Stimulated activated CD4-positive, alpha-beta T cell treated with anti-CD3 and anti-CD28 coated beads, TNF-alpha, amount 100 ng/mL, for 4 hours (primary cell): Measurements from ENCODE around the gene ANKRD55.
A peak's percentile ranks its signal among the peaks of the same experiment; 100 is the strongest.
"Not testable (repeated sequence)": the region's sequence is repeated elsewhere in the genome, so short reads cannot be mapped to it uniquely, and the experiment has no call there.

ENCODE experiments used
- DNase-seq, 3 experiments: peaks; one replicate each; pipeline ENCODE4 v3.0.0-alpha.2; 2020; ENCODE audit warnings: low read depth in 3 of 3

The ANKRD55 gene

GRCh38 chr5:56233230-56233629 lies at the start of gene ANKRD55:
ANKRD55 (minus strand) TSS chr5:56233330; CDS start chr5:56232913, 417 bp downstream.
- no peak for DNase-seq

DNA sequence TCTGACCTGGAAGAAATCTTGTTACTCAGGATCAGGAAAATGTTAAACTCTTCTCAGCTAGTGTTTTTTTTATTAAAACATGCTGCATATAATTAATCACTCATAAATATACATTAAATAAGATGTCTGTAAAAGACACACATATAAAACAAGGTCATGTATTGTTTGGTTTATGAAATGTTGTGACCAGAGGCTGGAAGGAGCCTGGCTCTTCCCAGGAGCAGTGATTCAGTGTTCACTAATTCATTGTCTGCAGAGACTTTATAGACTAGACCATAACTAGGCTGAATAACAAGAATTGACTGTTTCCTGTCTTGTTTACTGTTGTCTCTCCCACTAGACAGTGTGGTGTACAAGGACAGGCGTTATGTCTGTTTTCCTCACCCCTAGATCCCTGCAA lies 49.1 kb upstream of the ANKRD55 start:
- DNase-seq, result no peak

DNA sequence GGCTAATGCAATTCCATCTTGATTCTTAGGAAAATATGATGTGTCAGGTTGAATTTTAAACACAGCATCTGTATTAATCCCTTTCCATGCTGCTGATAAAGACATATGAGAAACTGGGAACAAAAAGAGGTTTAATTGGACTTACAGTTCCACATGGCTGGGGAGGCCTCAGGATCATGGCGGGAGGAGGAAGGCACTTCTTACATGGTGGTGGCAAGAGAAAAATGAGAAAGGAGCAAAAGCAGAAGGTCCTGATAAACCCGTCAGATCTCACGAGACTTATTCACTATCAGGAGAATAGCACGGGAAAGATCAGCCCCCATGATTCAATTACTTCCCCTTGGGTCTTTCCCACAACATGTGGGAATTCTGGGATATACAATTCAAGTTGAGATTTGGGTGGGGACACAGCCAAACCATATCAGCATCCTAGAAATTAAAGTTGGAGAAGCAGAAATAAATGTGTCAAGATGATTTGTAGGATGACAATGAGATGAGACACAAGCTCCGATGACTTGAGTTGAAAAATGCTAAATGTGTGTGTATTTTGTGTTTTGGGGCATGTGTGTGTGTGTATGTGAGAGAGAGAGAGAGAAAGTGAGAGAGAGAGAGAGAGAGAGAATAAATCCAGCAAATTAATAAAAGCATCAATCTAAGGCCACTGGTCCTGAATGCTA lies 48.5 kb upstream of the ANKRD55 start:
- no peak for DNase-seq

DNA sequence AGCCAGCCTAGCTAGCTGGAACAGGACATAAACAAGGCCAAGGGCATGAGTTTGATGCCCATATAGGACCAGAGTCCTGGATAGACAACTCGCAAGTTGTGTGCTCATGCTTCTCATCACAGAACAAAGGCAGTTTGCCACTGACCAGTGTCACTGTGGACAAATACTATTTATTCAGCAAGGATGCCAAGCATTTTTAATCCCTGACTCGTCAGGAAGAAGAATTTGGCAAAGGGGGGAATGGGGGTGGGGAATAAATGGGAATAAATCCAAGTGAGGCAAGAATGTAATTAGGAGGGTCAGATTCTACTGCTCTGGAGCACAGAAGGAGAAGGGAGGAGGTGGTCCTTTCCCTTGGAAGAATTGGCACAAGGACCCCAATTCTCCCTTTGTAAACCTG lies 46.8 kb upstream of the ANKRD55 start:
- DNase-seq, result no peak

GRCh38 chr5:56279291-56279690 lies 46.2 kb upstream of the ANKRD55 start:
- DNase-seq, result no peak

DNA sequence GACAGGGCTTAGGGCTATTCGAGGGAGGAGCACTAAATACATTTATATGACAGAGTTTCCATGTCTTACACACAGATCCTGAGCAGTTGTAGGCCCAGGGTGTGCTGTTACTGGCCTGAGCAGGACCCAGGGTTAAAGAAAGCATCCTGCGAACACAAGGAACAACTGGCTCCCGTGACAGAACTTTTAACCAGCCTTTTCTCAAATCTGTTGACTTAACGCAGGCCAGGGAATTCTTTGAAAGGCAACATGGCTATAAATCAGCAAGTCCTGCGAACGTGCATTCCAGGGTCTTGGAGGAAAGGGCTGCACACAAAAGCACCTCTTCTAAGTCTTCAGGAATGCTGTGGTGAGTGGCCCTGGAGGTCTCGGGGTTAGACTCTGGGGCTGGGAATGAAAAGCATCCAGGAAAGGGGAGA lies 45.2 kb upstream of the ANKRD55 start:
- no peak for DNase-seq

DNA sequence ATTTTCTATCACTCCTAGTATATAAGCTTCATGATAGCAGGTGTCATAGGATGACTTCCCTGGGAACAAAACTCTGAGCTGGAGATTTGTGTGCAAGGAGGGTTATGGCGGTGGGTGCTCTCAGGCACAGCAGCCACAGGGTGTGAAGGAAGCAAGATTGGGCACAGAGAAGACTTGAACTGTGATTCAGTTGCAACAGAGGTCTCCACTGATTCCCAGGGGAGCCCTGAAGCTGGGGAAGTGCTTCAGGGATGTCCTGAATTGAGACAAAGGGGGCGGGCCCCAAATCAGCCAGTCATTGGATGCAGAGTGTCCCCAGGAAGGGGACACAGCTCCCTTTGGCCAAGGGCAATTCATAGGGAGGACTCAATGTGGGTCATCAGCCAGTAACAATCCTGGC lies 44.4 kb upstream of the ANKRD55 start:
- no peak for DNase-seq

- no peak for DNase-seq
Observed at GRCh38 chr5:56273376-56273955, 40.3 kb upstream of the ANKRD55 start.

DNA sequence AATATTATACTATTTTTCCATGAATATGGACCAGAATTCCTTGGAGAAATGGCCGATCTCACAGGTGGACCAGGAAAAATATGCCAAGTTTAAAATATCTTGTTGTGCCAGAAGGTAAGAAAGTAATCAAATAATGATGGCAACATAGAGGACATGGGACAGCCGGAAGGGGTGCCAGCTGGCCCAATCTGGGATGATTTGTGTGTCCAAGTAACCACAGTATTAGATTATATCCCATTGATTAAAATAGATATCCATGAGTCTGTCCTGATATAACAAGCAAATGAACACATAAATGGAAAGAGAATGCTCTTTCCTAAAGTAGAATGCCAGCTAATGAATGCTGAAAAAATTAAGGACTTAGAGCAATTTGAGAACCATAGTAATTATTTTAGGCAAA lies 39.6 kb upstream of the ANKRD55 start:
- DNase-seq, result no peak

- peak; percentile 55 to 64 (median 58) for DNase-seq
Observed at GRCh38 chr5:56270568-56271392, 37.6 kb upstream of the ANKRD55 start.

DNA sequence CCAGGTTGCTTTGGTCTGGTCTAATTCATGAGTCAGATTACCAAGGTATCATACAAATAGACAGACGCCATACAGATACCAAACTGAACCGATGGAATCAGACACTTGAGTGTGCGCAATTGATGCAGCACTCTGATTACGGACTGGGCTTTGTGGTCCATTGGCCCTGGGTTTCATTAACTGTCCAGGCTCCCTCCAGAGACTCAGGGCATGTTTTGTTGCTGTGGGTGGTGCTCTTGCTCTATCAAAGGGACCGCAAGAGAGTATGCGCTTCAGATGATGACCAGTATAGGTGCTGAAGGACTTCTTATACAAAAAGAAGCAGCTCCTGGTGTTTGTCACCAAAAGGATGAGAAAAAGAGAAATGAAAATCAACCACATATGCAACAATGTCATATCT lies 36.9 kb upstream of the ANKRD55 start:
- DNase-seq, result no peak

DNA sequence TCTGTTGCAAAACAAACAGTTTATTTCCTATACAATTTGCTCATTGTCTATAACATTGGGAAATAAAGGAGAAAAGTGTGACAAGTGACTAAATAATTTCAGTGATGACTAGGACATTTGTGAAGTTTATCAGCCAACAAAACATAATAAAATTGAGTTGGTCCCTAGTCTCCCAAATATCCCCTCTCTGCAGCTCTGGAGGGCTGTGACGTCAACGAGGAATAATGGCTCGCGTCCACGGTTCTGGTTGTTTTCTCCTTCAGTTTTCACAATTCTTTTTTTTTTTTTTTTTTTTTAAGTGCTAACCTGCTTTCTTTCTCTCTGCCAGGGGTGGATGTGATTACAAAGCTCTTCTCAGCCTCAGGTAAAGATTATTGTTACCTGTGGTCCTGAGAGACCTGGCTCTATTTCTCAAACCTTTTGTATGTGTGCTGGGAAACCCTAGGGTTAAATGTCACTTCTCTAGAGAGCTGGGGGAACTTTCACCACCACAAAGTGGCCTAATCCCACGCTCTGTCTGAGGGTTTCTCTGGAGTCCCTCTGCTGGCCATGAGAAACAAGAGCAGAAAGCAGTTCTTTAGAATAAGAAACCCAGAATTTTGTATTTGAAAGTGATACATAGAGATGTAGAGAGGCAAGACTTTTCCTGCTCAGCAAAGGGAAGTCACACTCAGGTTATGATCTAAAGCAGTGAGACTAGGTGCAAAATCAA lies 36.2 kb upstream of the ANKRD55 start:
- DNase-seq, result no peak

DNA sequence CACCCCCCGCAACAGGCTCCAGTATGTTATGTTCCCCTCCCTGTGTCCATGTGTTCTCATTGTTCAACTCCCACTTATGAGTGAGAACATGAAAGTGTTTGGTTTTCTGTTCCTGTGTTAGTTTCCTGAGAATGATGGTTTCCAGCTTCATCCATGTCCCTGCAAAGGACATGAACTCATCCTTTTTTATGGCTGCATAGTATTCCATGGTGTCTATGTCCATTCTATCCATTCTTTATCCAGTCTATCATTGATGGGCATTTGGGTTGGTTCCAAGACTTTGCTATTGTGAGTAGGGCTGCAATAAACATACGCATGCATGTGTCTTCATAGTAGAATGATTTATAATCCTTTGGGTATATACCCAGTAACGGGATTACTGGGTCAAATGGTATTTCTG lies 35.6 kb upstream of the ANKRD55 start:
- DNase-seq, result not testable (repeated sequence)

- no peak for DNase-seq
Observed at GRCh38 chr5:56267856-56268255, 34.7 kb upstream of the ANKRD55 start.

DNA sequence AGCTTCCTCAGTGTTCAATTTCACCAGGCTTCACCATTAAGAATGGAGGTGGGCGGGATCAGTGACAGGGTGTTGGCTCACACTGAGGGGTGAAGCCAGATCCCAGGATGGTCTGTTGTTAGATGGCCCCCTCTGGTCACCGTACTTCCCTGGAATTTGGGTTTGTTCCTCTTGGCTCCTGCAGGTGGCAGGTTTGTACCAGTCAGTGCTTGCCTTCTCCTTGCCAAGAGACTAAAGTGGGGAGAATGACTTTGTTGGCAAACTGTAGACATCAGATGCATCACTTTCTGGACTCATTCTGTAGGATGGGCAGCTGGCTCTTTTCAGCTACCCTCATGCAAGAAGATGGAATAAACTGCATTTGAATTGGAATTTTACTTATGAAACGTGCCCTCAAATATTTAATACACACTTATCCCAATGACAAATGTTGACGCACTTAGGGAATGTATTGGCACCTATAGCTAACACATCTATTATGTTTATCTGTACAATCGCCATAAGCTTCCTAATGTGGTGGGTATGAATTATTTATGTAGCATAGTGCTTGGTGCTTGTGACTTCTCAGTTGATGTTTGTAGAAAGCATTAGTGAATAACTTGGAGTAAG lies 31.4 kb upstream of the ANKRD55 start:
- DNase-seq, result no peak

DNA sequence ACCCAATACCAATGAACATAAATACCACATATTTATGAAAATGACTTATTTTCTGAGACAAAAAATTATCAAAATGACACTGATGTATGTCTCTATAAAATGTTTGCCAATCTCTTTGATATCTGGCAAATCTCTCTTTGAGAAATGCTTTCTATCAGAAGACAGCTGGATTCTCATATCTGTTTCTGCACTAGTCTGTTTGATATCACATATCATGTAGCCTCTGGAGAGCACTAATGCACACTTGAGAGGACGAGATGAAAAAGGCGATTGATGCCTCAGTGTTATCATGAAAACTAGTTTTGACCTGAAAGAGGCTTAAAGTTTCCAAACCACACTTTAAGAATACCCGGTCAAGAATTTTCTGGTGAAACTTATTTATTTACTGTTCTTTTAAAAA lies 29.1 kb upstream of the ANKRD55 start:
- DNase-seq, result no peak

DNA sequence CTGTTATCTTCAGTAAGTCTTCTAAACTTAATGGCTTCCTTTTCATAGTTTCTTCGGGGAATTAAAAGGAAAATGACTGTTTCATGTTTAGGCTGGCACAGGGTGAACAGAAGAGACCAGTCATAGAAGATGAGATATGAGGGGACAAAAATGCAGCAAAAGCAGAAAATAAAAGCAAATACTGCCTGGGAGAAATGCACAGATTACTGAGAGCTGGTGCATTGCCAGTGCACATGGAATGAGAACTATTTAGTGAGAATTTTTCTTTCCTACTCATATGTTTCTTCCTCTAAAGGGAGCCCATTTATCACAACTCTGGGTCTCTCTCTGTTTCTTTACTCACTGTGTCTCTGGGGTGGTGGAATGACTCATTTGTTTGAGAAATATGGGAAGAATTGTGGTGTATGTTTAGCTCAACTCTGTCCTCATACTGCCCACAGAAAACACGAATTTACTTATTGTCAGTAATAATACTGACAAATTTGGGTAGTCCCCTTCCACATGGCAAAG lies 25.9 kb upstream of the ANKRD55 start:
- no peak for DNase-seq

DNA sequence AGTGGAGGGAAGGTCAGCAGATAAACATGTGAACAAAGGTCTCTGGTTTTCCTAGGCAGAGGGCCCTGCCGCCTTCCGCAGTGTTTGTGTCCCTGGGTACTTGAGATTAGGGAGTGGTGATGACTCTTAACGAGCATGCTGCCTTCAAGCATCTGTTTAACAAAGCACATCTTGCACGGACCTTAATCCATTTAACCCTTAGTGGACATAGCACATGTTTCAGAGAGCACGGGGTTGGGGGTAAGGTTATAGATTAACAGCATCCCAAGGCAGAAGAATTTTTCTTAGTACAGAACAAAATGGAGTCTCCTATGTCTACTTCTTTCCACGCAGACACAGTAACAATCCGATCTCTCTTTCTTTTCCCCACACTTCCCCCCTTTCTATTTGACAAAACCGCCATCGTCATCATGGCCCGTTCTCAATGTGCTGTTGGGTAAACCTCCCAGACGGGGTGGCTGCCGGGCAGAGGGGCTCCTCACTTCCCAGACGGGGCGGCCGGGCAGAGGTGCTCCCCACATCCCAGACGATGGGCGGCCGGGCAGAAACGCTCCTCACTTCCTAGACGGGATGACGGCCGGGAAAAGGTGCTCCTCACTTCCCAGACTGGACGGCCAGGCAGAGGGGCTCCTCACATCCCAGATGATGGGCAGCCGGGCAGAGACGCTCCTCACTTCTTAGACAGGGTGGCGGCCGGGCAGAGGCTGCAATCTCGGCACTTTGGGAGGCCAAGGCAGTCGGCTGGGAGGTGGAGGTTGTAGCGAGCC lies 24.8 kb upstream of the ANKRD55 start:
- DNase-seq, result not testable (repeated sequence)

- no peak for DNase-seq
Observed at GRCh38 chr5:56257010-56257409, 23.9 kb upstream of the ANKRD55 start.

DNA sequence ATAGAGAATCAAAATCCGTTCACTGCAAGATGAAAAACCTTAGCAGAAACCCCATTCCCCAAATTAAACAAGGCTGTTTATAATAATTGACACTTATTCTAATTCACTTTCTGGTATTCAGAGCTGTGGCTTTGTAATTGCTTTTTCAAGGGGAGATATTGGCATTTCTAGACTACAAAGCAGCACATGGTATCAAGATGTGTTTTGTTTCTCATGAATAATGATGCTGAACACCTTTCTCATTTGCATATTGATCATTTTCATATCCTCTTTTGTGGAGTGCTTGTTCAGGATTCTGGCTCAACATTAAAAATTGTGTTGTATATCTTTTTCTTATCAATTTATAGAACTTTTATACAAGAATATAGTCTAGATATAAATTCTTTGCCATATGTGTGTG lies 22.4 kb upstream of the ANKRD55 start:
- DNase-seq, result no peak

GRCh38 chr5:56253924-56254323 lies 20.8 kb upstream of the ANKRD55 start:
- no peak for DNase-seq
